Glutamatergic neuron (in vitro differentiated cells): Measurements from ENCODE around the gene B3GALT6. TPM values are rescaled to one million over a fixed set of nuclear protein-coding genes. Genes with fewer than 3 reads are reported as not detected.

Source experiments
- DNase-seq: peaks from one replicate; pipeline ENCODE4 v3.0.0; 2022
- H3K27ac Mint-ChIP-seq: one replicate; pipeline ENCODE4 v1.8.0; 2020; ENCODE audit warnings: mild to moderate bottlenecking, mixed read lengths, inconsistent platforms; ENCODE audit not compliant: unreplicated experiment
- H3K27me3 Mint-ChIP-seq: one replicate; pipeline ENCODE4 v1.8.0; 2020; ENCODE audit warnings: mild to moderate bottlenecking, moderate library complexity, mixed read lengths, inconsistent platforms; ENCODE audit not compliant: unreplicated experiment
- H3K36me3 Mint-ChIP-seq: one replicate; pipeline ENCODE4 v1.8.0; 2020; ENCODE audit warnings: mild to moderate bottlenecking, mixed read lengths, inconsistent platforms; ENCODE audit not compliant: unreplicated experiment
- H3K4me1 Mint-ChIP-seq: one replicate; pipeline ENCODE4 v1.8.0; 2020; ENCODE audit warnings: mild to moderate bottlenecking, low read depth, mixed read lengths, inconsistent platforms; ENCODE audit not compliant: unreplicated experiment
- H3K4me3 Mint-ChIP-seq: one replicate; pipeline ENCODE4 v1.8.0; 2020; ENCODE audit warnings: mild to moderate bottlenecking, mixed read lengths, inconsistent platforms; ENCODE audit not compliant: unreplicated experiment
- H3K9me3 Mint-ChIP-seq: one replicate; pipeline ENCODE4 v1.8.0; 2020; ENCODE audit warnings: mild to moderate bottlenecking, moderate library complexity, mixed read lengths, inconsistent platforms; ENCODE audit not compliant: unreplicated experiment
- CTCF ChIP-seq: fragments of 200-600 bp; sonication (generic); IDR thresholded peaks from one replicate; pipeline ENCODE4 v1.5.0; 2021; ENCODE audit not compliant: partially characterized antibody, unreplicated experiment
- total RNA-seq: library from RNA; stranded (reverse); fragmentation: NEBNext Ultra II Directional; extraction: Animal tissue kit (Norgen Biotek cat#: 25700); gene quantifications from one replicate; pipeline ENCODE4 v1.2.1, GENCODE V29; 2021; ENCODE audit not compliant: unreplicated experiment

Gene B3GALT6
- total RNA-seq, 1 donor from 2014 or later: 30.0 TPM

DNA sequence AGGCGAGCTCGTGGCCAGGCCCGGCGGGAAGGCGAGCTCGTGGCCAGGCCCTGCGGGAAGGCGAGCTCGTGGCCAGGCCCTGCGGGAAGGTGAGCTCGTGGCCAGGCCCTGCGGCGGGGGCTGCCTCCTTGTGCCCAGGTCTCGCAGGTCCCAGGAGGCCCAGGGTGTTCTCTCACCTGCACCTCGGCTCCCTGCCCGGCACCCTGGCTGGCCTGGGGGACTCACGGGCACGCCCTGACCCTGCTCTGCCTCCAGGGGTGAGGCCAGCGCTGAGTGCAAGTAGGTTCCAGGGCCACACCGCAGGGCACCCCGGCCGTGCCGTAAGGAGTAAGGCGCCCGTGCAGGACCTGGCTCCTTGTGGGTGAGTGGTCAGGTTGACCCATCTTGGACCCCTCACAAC lies 4.7 kb upstream of the B3GALT6 start:
- no peak for DNase-seq
- peaks cover 6% of the 10 kb centered on the region for H3K36me3 Mint-ChIP-seq
- H3K27ac Mint-ChIP-seq: no peak overlapping the region
- H3K9me3 Mint-ChIP-seq: peaks cover 12% of the 10 kb centered on the region
- no peak overlapping the region for H3K4me3 Mint-ChIP-seq
- H3K4me1 Mint-ChIP-seq: peaks cover 9% of the 10 kb centered on the region
- no peak for TF ChIP-seq CTCF
- H3K27me3 Mint-ChIP-seq: peaks cover 18% of the 10 kb centered on the region

- Mint-ChIP-seq H3K36me3 (peaks cover under 1% of the 10 kb centered on the region), H3K27me3 (peaks cover 13% of the 10 kb centered on the region), H3K27ac (no peak overlapping the region), H3K9me3 (peaks cover 12% of the 10 kb centered on the region), H3K4me3 (no peak overlapping the region), H3K4me1 (peaks cover 9% of the 10 kb centered on the region)
- TF ChIP-seq CTCF: no peak
- DNase-seq: no peak
Measured at GRCh38 chr1:1228187-1228586, 3.9 kb upstream of the B3GALT6 start.

GRCh38 chr1:1228596-1229321 lies 3.3 kb upstream of the B3GALT6 start:
- H3K4me3 Mint-ChIP-seq: no peak overlapping the region
- H3K27ac Mint-ChIP-seq: no peak overlapping the region
- H3K4me1 Mint-ChIP-seq: peaks cover 11% of the 10 kb centered on the region
- no peak for DNase-seq
- peaks cover 17% of the 10 kb centered on the region for H3K9me3 Mint-ChIP-seq
- H3K36me3 Mint-ChIP-seq: peaks cover 6% of the 10 kb centered on the region
- TF ChIP-seq CTCF: no peak
- peaks cover 15% of the 10 kb centered on the region for H3K27me3 Mint-ChIP-seq

GRCh38 chr1:1229770-1230169 lies 2.3 kb upstream of the B3GALT6 start:
- Mint-ChIP-seq H3K27ac (peak overlapping the region; percentile 26), H3K36me3 (peaks cover 11% of the 10 kb centered on the region), H3K4me3 (no peak overlapping the region)

More at GRCh38 chr1:1229770-1230169, 2.3 kb upstream of the B3GALT6 start:
- TF ChIP-seq CTCF: no peak
- Mint-ChIP-seq H3K9me3 (peaks cover 19% of the 10 kb centered on the region), H3K27me3 (peaks cover 16% of the 10 kb centered on the region), H3K4me1 (peaks cover 13% of the 10 kb centered on the region)
- DNase-seq: no peak
